ENCODE data around the gene CT45A2.
"Not testable (repeated sequence)": the region's sequence is repeated elsewhere in the genome, so short reads cannot be mapped to it uniquely, and the experiment has no call there.

CT45A2 gene, protein sequence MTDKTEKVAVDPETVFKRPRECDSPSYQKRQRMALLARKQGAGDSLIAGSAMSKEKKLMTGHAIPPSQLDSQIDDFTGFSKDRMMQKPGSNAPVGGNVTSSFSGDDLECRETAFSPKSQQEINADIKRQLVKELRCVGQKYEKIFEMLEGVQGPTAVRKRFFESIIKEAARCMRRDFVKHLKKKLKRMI

DNA sequence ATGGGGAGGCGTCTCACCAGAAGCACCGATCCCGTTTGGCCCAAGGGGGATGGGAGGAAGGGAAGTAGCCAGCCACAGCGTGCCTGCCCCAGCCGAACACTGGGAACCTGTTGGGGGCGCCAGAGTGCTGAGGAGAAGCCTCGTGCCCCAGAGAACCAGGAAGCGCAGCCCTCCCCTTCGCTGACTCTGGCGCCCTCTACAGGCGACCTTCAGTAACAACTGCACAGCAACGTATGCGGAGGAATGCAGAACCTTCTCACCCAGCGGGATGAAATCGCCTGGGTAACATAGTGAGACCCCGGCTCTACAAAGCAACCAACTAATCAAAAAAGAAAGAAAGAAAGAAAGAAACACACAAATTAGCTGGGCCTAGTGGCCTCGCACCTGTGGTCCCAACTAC, at the start of gene CT45A2:
CT45A2 (minus strand) TSS at position 101 of the 400 bp plus-strand sequence. CDS start 3,747 bp downstream, outside the sequence.
- not testable (repeated sequence) for DNase-seq (ENCODE audit: low spot score)

DNA sequence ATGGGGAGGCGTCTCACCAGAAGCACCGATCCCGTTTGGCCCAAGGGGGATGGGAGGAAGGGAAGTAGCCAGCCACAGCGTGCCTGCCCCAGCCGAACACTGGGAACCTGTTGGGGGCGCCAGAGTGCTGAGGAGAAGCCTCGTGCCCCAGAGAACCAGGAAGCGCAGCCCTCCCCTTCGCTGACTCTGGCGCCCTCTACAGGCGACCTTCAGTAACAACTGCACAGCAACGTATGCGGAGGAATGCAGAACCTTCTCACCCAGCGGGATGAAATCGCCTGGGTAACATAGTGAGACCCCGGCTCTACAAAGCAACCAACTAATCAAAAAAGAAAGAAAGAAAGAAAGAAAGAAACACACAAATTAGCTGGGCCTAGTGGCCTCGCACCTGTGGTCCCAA, 34.6 kb upstream of the CT45A2 start, which contains the start of gene CT45A8:
CT45A8 (minus strand) TSS at position 101 of the 400 bp plus-strand sequence. CDS start 3,755 bp downstream, outside the sequence.
- DNase-seq (ENCODE audit: low spot score): not testable (repeated sequence)

DNA sequence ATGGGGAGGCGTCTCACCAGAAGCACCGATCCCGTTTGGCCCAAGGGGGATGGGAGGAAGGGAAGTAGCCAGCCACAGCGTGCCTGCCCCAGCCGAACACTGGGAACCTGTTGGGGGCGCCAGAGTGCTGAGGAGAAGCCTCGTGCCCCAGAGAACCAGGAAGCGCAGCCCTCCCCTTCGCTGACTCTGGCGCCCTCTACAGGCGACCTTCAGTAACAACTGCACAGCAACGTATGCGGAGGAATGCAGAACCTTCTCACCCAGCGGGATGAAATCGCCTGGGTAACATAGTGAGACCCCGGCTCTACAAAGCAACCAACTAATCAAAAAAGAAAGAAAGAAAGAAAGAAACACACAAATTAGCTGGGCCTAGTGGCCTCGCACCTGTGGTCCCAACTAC, 17.4 kb upstream of the CT45A2 start, which contains the start of gene CT45A7:
CT45A7 (minus strand) TSS at position 101 of the 400 bp plus-strand sequence. CDS start 3,747 bp downstream, outside the sequence.
- DNase-seq (ENCODE audit: low spot score): not testable (repeated sequence)

DNA sequence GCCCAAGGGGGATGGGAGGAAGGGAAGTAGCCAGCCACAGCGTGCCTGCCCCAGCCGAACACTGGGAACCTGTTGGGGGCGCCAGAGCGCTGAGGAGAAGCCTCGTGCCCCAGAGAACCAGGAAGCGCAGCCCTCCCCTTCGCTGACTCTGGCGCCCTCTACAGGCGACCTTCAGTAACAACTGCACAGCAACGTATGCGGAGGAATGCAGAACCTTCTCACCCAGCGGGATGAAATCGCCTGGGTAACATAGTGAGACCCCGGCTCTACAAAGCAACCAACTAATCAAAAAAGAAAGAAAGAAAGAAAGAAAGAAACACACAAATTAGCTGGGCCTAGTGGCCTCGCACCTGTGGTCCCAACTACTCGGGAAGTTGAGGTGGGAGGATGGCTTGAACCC, 17.1 kb downstream of the CT45A2 start, which contains the start of gene CT45A6:
CT45A6 (minus strand) TSS at position 101 of the 400 bp plus-strand sequence. CDS start 3,794 bp downstream, outside the sequence.
- DNase-seq (ENCODE audit: low spot score): not testable (repeated sequence)

DNA sequence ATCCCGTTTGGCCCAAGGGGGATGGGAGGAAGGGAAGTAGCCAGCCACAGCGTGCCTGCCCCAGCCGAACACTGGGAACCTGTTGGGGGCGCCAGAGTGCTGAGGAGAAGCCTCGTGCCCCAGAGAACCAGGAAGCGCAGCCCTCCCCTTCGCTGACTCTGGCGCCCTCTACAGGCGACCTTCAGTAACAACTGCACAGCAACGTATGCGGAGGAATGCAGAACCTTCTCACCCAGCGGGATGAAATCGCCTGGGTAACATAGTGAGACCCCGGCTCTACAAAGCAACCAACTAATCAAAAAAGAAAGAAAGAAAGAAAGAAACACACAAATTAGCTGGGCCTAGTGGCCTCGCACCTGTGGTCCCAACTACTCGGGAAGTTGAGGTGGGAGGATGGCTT, 34.4 kb downstream of the CT45A2 start, which contains the start of gene CT45A5:
CT45A5 (minus strand) TSS at position 101 of the 400 bp plus-strand sequence. CDS start 3,774 bp downstream, outside the sequence.
- DNase-seq (ENCODE audit: low spot score): not testable (repeated sequence)

DNA sequence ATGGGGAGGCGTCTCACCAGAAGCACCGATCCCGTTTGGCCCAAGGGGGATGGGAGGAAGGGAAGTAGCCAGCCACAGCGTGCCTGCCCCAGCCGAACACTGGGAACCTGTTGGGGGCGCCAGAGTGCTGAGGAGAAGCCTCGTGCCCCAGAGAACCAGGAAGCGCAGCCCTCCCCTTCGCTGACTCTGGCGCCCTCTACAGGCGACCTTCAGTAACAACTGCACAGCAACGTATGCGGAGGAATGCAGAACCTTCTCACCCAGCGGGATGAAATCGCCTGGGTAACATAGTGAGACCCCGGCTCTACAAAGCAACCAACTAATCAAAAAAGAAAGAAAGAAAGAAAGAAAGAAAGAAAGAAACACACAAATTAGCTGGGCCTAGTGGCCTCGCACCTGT, 51.7 kb downstream of the CT45A2 start, which contains the start of gene CT45A3:
CT45A3 (minus strand) TSS at position 101 of the 400 bp plus-strand sequence. CDS start 3,747 bp downstream, outside the sequence.
- DNase-seq (ENCODE audit: low spot score): not testable (repeated sequence)
